ENCODE results near the gene KIF5C.

DNA sequence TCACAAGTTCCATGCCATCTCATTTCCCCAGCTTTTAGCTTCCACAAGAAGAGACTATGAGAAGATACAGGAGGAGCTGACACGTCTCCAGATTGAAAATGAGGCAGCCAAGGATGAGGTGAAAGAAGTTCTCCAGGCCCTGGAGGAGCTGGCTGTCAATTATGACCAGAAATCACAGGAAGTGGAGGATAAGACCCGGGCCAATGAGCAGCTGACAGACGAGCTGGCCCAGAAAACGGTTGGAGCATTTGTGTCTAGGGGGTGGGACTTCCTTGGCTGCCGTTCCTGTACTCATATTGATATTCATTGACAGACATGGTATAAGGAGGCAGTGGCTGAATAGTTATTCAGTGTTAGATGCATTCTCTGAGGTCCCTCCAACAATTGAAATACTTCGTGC, 106.3 kb downstream of the KIF5C start:
- no peak for TF ChIP-seq POLR2AphosphoS5 (IDR thresholded peaks at IDR 0.05; ENCODE audit: borderline replicate concordance, low read depth, low read length)
- TF ChIP-seq FOXP2 (optimal IDR thresholded peaks at IDR 0.05; ENCODE audit: control extremely low read depth, extremely low read length, insufficient read depth): no peak

Measured in SK-N-MC (cell line).